ENCODE data around the gene ANKRD40CL.

GRCh38 chr17:50770346-50770745, 3.0 kb upstream of the ANKRD40CL start:
- no peak for TF ChIP-seq CTCF (conservative IDR thresholded peaks at IDR 0.05; ENCODE audit: low read length)
- TF ChIP-seq EZH2phosphoT487 (IDR thresholded peaks at IDR 0.05; ENCODE audit: borderline replicate concordance) = no peak
